GM10248 (cell line): ENCODE results near the gene RBMS2.

Source experiments
- CTCF ChIA-PET: fragments of 300-600 bp; sonication (Branson Sonifier 250); formaldehyde crosslinking; extraction: SDS; loops from one replicate; lab custom pipeline; 2021; ENCODE audit warnings: antibody characterized with exemption; lab: Yijun Ruan, JAX
- POLR2A ChIA-PET: fragments of 350-650 bp; sonication (Branson Sonifier 250); formaldehyde crosslinking; extraction: SDS; loops from one replicate; lab custom pipeline; 2020; ENCODE audit warnings: antibody characterized with exemption; lab: Yijun Ruan, JAX
- DNase-seq: peaks from one replicate; pipeline ENCODE4 v3.0.0; 2012; ENCODE audit errors: extremely low spot score
- TF ChIP-seq, protein P1 (sequence below): IDR thresholded peaks from 2 replicates; pipeline ENCODE4 v1.5.1; 2012; ENCODE audit warnings: mild to moderate bottlenecking, low read depth; ENCODE audit errors: extremely low read depth, missing control alignments, control extremely low read depth

RBMS2 gene

DNA sequence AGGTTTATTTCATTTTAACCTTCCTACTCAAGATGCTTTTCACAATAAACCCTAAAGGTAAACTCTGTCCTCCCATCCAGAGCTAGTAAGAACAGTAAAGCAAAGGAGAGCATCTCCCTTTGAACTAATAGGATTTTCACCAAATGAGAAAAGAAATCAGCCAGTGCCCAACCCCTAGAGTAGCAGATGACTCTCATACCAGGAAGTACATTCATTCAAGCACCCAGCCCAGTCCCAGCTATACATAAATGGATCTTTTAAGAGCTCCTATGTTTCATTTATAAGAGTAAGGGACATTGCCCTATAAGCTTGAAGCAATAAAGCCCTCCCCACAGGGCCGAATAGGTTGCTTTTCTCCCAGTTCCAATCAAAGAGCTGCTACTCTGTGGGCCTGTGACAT lies 100.9 kb downstream of the RBMS2 start:
- ChIA-PET POLR2A (interaction anchor here (0.6 kb wide), 2 partner anchors 108 to 793 kb away, joined by 3 to 4 read pairs; partner anchors contain the start of gene DNAJC14), CTCF (interaction anchor here (1.4 to 6.8 kb wide), 2 partner anchors 13 to 28 kb away, joined by 5 to 44 read pairs; no protein-coding TSS in a partner anchor)
- TF ChIP-seq, protein P1, sequence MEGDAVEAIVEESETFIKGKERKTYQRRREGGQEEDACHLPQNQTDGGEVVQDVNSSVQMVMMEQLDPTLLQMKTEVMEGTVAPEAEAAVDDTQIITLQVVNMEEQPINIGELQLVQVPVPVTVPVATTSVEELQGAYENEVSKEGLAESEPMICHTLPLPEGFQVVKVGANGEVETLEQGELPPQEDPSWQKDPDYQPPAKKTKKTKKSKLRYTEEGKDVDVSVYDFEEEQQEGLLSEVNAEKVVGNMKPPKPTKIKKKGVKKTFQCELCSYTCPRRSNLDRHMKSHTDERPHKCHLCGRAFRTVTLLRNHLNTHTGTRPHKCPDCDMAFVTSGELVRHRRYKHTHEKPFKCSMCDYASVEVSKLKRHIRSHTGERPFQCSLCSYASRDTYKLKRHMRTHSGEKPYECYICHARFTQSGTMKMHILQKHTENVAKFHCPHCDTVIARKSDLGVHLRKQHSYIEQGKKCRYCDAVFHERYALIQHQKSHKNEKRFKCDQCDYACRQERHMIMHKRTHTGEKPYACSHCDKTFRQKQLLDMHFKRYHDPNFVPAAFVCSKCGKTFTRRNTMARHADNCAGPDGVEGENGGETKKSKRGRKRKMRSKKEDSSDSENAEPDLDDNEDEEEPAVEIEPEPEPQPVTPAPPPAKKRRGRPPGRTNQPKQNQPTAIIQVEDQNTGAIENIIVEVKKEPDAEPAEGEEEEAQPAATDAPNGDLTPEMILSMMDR, result no peak
- DNase-seq, result no peak

DNA sequence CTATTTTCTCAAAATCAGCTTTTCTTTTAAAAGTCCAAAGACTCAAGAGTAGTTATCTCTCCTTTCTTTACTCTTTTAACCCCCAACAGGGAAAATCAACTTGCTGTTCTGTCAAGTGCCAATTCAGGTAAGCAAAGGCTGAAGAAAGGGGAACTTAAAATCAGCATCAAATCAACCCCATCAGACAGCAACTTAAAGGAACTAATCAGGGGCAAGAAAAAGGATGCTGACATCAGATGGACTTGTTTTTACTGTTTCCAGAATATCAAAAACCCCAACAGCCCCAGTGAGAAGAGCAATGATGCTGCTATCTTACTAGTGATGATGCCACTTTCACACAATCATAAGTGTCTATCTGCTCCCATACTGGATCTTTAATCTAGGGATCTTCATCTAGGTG lies 105.1 kb downstream of the RBMS2 start:
- DNase-seq, result no peak
- TF ChIP-seq, protein P1, result no peak
- ChIA-PET CTCF (interaction anchor here (0.9 to 6.8 kb wide), 6 partner anchors 9 to 113 kb away, joined by 3 to 44 read pairs (median 4); no protein-coding TSS in a partner anchor), POLR2A (interaction anchor here (0.7 to 0.9 kb wide), 3 partner anchors 10 to 210 kb away, joined by 3 to 5 read pairs (median 3); no protein-coding TSS in a partner anchor)

GRCh38 chr12:56628671-56629458 lies 107.2 kb downstream of the RBMS2 start:
- DNase-seq, result peak; percentile 46
- ChIA-PET POLR2A (interaction anchor here (0.7 to 1.5 kb wide), 5 partner anchors 8 to 95 kb away, joined by 3 to 13 read pairs (median 4); no protein-coding TSS in a partner anchor), CTCF (interaction anchor here (0.7 to 2.7 kb wide), 12 partner anchors 8 to 373 kb away, joined by 3 to 21 read pairs (median 4); no protein-coding TSS in a partner anchor)
- TF ChIP-seq, protein P1, result no peak

- POLR2A ChIA-PET, result interaction anchor here (0.8 to 1.5 kb wide), 2 partner anchors 10 to 15 kb away, joined by 4 to 13 read pairs; no protein-coding TSS in a partner anchor
- TF ChIP-seq, protein P1, result no peak
- DNase-seq, result peak; percentile 58
- CTCF ChIA-PET, result interaction anchor here (1.1 to 2.7 kb wide), 7 partner anchors 25 to 372 kb away, joined by 3 to 13 read pairs (median 4); no protein-coding TSS in a partner anchor
Measured at GRCh38 chr12:56629459-56630179, 108.0 kb downstream of the RBMS2 start.

DNA sequence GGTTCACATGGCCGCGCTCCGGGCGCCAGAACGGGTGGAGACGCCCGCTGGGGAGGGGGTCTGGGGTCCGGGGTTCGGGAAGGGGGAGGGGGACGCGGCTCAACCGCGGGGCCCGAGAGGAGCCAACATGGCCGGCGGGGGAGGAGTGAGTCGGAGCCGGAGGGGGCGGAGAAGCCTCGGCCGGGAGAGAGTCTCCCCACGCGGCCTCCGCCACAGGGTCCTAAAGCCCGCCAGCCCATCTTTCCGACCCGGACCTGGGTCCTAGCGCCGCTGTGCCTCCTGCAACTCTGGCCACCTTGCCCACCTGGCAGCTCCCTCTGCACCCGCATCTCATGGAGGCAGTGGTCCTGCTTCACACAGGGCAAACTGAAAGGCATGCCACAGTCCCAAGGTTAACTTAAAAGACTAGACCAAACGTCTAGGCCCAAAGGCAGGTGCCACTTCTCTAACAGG lies 108.6 kb downstream of the RBMS2 start, which contains the start of gene BAZ2A:
Gene BAZ2A (minus strand): TSS at position 147 of the 453 bp plus-strand sequence. CDS start 12,796 bp downstream, outside the sequence.
- DNase-seq, result peak; percentile 90
- ChIA-PET CTCF (interaction anchor here (1.9 to 2.7 kb wide), 2 partner anchors 36 to 39 kb away, joined by 5 to 13 read pairs; no protein-coding TSS in a partner anchor), POLR2A (no interaction called here)
- TF ChIP-seq, protein P1, result no peak
